ENCODE results near the gene AMFR. TPM values are rescaled to one million over a fixed set of nuclear protein-coding genes. Genes with fewer than 3 reads are reported as not detected.
A peak's percentile ranks its signal among the peaks of the same experiment; 100 is the strongest.

The AMFR gene
- total RNA-seq, 2 donors from 2014 or later: 37.5 to 39.7 TPM

DNA sequence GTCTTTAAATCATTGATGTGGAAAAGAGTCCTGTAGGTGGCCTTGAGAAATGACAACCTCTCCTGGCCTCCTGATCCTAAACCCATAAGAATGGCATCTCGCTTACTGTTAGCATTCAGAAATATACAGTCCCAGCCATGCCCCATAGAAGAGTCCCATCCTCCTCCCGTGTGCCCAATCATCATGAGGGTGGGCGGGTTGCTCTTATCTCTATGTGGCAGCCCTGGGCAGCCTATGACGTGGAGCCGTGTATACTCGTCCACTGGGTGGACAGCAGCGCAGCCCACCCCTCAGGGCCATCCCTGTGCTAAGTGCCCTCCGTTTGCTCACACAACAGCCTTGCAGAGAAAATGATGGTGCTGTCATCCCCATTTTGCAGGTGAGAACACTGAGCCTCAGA is 105.3 kb downstream of the AMFR start:
- Mint-ChIP-seq H3K4me3 (no peak overlapping the region), H3K4me1 (no peaks in the 10 kb centered on the region), H3K27ac (no peak overlapping the region), H3K36me3 (ENCODE audit: low read depth) (no peaks in the 10 kb centered on the region), H3K27me3 (no peaks in the 10 kb centered on the region), H3K9me3 (no peaks in the 10 kb centered on the region)
- ATAC-seq (replicated peaks): no peak

DNA sequence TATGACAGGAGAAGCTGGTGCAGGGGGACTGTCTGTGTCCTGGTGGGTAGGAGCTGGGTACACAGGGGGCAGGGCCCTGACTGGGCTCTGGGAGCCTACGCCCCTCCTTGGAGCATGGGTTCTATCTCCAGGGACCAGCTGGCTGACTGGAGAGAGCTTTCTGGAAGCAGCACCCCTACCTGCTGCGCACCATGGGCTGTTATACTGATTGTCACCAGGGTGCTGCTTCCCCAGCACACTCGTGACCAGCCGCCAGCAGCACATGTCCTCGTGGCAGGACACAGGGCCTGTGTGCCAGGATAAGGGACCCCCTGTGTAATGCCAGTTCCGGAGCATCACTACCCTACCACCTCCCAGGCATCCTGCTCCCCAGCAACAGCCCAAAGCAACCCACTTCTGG is 106.0 kb downstream of the AMFR start:
- Mint-ChIP-seq H3K36me3 (ENCODE audit: low read depth) (no peaks in the 10 kb centered on the region), H3K4me3 (no peak overlapping the region), H3K4me1 (no peaks in the 10 kb centered on the region), H3K9me3 (no peaks in the 10 kb centered on the region), H3K27me3 (no peaks in the 10 kb centered on the region), H3K27ac (no peak overlapping the region)
- ATAC-seq (replicated peaks): no peak

GRCh38 chr16:56318827-56319140 is 106.6 kb downstream of the AMFR start:
- ATAC-seq (replicated peaks): no peak
- no peaks in the 10 kb centered on the region for H3K9me3 Mint-ChIP-seq
- H3K27me3 Mint-ChIP-seq: no peaks in the 10 kb centered on the region
- no peak overlapping the region for H3K4me3 Mint-ChIP-seq
- no peak overlapping the region for H3K27ac Mint-ChIP-seq
- no peaks in the 10 kb centered on the region for H3K36me3 Mint-ChIP-seq (ENCODE audit: low read depth)
- no peaks in the 10 kb centered on the region for H3K4me1 Mint-ChIP-seq

DNA sequence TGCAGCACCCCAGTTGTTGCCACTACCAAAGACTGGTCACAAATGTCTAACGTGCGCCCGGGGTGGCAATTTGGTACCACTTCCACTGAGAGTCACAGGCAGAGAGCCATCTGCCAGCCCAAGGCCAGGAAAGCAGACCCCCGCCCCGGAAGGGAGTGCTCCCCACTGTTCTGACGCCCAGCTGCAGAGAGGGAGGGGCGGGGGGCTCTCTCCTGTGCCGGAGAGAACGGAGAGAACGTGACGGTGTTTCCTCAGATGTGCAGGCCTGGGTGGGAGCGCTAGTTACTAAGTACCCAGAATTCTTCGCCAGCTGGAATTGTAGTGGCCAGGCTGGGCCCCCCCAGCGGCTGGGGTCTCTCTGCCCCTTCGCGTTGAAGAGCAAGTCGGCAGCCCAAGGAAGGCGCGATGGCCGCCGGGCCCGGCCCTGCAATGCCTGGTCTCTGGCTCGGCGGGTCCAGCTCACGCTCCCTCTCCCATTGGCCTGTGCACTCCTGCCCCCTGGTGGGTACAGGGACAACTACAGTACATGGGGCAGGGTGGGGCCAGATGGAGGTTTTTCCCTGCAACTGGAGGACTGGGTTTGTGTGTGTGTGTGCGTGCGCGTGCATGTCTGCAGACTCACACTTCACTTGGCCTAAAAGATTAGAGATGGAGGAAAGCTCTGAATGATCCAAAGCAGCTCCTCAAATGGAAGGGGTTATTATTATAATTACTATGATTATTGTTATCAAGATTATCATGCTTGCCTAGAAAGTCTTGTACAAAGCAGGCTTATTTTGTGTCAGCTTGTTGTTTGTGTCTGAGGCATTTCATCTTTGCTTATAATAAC is 107.1 kb downstream of the AMFR start:
- peak overlapping the region; percentile 50 for H3K4me3 Mint-ChIP-seq
- no peaks in the 10 kb centered on the region for H3K27me3 Mint-ChIP-seq
- H3K27ac Mint-ChIP-seq: no peak overlapping the region
- peak; percentile 98 for ATAC-seq (replicated peaks)
- no peaks in the 10 kb centered on the region for H3K9me3 Mint-ChIP-seq
- no peaks in the 10 kb centered on the region for H3K4me1 Mint-ChIP-seq
- H3K36me3 Mint-ChIP-seq (ENCODE audit: low read depth): no peaks in the 10 kb centered on the region

DNA sequence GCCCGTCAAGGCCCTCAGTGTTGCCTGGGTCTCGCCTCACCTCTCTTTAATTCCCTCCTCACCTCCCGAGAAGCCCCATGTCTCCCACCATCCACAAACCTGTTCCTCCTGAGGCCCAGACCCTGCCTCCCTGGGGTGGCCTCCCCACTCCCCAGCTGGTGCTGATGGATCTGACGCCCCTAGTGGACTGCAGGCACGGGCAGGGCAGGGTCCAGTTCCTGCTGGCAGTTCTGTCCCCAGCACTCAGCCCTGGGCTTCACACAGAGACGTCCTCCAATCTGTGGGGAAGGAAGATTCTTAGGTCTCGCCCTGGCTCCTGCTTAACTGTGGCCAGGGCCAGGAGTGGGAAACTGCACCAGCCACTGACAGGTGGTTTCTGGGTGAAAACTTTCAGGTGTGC is 108.8 kb downstream of the AMFR start:
- Mint-ChIP-seq H3K4me3 (no peak overlapping the region), H3K36me3 (ENCODE audit: low read depth) (no peaks in the 10 kb centered on the region), H3K4me1 (no peaks in the 10 kb centered on the region), H3K9me3 (no peaks in the 10 kb centered on the region), H3K27me3 (no peaks in the 10 kb centered on the region), H3K27ac (no peak overlapping the region)
- ATAC-seq (replicated peaks): no peak

DNA sequence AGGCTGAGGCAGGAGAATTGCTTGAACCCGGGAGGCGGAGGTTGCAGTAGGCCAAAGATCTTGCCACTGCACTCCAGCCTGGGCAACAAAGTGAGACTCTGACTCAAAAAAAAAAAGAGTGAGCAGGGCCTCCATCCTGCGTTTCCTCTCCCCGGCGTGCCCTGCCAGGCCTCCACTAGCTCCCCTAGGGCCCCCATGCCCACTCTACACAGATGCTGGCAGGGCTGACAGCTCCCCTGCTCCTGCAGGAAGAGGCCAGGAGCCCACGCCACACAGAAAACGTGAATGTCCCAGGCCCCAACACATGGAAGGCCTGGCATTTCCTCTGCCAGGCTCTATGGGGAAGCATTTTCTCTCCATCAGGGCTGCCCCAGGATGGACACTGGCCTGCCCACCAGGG is 109.4 kb downstream of the AMFR start:
- no peaks in the 10 kb centered on the region for H3K4me1 Mint-ChIP-seq
- H3K27ac Mint-ChIP-seq: no peak overlapping the region
- no peak overlapping the region for H3K4me3 Mint-ChIP-seq
- no peaks in the 10 kb centered on the region for H3K9me3 Mint-ChIP-seq
- no peaks in the 10 kb centered on the region for H3K36me3 Mint-ChIP-seq (ENCODE audit: low read depth)
- no peaks in the 10 kb centered on the region for H3K27me3 Mint-ChIP-seq
- ATAC-seq (replicated peaks): no peak

DNA sequence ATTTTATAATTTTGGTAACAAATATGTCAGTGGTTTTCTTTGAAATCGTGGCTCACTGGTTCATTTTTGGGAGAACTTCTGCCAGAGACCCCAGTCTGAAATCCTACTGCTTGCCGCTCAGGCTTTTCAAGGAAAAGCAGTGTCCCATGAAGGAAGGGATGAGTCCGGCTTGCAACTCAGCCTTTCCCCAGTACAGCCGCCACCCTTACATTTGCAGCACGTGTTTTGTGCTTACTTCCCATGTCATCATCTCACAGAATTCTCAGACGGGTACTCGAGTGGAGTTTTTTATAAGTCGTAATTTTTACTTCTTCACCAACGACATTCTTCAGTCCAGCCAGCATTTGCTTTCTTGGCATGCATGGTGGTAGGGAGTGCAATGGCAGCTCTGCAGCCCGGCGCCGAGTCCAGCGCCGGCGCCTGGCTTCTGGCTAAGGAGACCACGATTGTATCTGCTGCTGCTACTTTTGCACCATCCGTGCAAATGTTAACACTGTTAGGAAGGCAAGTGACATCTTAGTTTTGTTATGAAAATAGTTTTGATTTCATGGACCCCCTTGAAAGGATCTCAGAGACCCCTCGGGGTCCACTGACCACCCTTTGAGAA is 111.0 kb downstream of the AMFR start:
- Mint-ChIP-seq H3K4me1 (no peaks in the 10 kb centered on the region), H3K27me3 (no peaks in the 10 kb centered on the region), H3K27ac (no peak overlapping the region), H3K36me3 (ENCODE audit: low read depth) (no peaks in the 10 kb centered on the region), H3K9me3 (no peaks in the 10 kb centered on the region), H3K4me3 (no peak overlapping the region)
- no peak for ATAC-seq (replicated peaks)

GRCh38 chr16:56312556-56312955 is 112.8 kb downstream of the AMFR start:
- Mint-ChIP-seq H3K36me3 (ENCODE audit: low read depth) (no peaks in the 10 kb centered on the region), H3K27ac (no peak overlapping the region), H3K4me1 (peaks cover 5% of the 10 kb centered on the region), H3K4me3 (no peak overlapping the region), H3K9me3 (no peaks in the 10 kb centered on the region), H3K27me3 (no peaks in the 10 kb centered on the region)
- ATAC-seq (replicated peaks): no peak

DNA sequence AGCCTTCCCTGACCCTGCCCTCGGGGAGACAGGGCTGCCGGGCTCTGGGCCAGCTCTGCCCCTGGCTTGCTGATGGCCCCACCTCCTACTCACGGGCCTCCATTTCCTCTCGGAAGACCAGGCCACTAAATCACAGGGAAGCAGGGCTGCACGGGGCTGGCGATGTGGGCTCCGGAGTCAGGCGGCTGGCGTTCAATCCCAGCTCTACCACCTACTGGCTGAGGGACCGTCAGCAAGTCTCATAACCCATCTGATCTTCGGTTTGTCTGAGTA is 113.4 kb downstream of the AMFR start:
- H3K4me1 Mint-ChIP-seq: peaks cover 5% of the 10 kb centered on the region
- no peaks in the 10 kb centered on the region for H3K36me3 Mint-ChIP-seq (ENCODE audit: low read depth)
- H3K27ac Mint-ChIP-seq: no peak overlapping the region
- H3K27me3 Mint-ChIP-seq: no peaks in the 10 kb centered on the region
- H3K9me3 Mint-ChIP-seq: no peaks in the 10 kb centered on the region
- H3K4me3 Mint-ChIP-seq: no peak overlapping the region
- ATAC-seq (replicated peaks): no peak

Other genes starting within 250 kb of the AMFR start
- gene GNAO1, start 234.1 kb downstream of the AMFR start, total RNA-seq: under 1 TPM; 0.41 to 0.74 TPM
- gene NUDT21, start 25.8 kb upstream of the AMFR start, total RNA-seq: 100 to 1,000 TPM; 262 to 288 TPM
- 10 to 100 TPM; 28.8 to 59.9 TPM for gene OGFOD1, start 26.0 kb upstream of the AMFR start, total RNA-seq
- 10 to 100 TPM; 18.8 to 23.2 TPM for gene BBS2, start 94.5 kb upstream of the AMFR start, total RNA-seq
- gene MT4, start 139.5 kb upstream of the AMFR start, total RNA-seq: not detected
- 10 to 100 TPM in 1 of 2 donors, 1 to 10 TPM in 1; 3.0 to 73.8 TPM for gene MT3, start 164.0 kb upstream of the AMFR start, total RNA-seq
- 100 to 1,000 TPM in 1 of 2 donors, 10 to 100 TPM in 1; 25.6 to 114 TPM for gene MT2A, start 183.0 kb upstream of the AMFR start, total RNA-seq
- under 1 TPM in 1 of 2 donors, not detected in 1; 0.53 TPM for gene MT1E, start 200.2 kb upstream of the AMFR start, total RNA-seq
- not detected for gene MT1M, start 207.1 kb upstream of the AMFR start, total RNA-seq
- 1 to 10 TPM; 1.5 to 6.5 TPM for gene MT1A, start 213.1 kb upstream of the AMFR start, total RNA-seq
- gene MT1B, start 226.3 kb upstream of the AMFR start, total RNA-seq: not detected
- gene MT1F, start 232.4 kb upstream of the AMFR start, total RNA-seq: 1 to 10 TPM; 3.1 to 5.7 TPM
- gene MT1G, start 242.5 kb upstream of the AMFR start, total RNA-seq: not detected
- not detected for gene MT1H, start 244.3 kb upstream of the AMFR start, total RNA-seq